M059J (cell line): ENCODE measurements around the gene SATB1. TPM values are rescaled to one million over a fixed set of nuclear protein-coding genes. Genes with fewer than 3 reads are reported as not detected.
"Not testable (repeated sequence)": the region's sequence is repeated elsewhere in the genome, so short reads cannot be mapped to it uniquely, and the experiment has no call there.

ENCODE experiments used
- DNase-seq: peaks from one replicate; pipeline ENCODE4 v3.0.0-alpha.2; 2012; ENCODE audit warnings: low read depth
- total RNA-seq: library from RNA; depleted of rRNA; stranded (reverse); fragments of >200 nt; shearing (Covaris generic); gene quantifications from 2 replicates; pipeline ENCODE4 v1.2.3, GENCODE V29; 2014

SATB1 gene
- total RNA-seq, 1 experiment from 2014 or later = 2.7 TPM

GRCh38 chr3:18351823-18352744 lies 73.1 kb downstream of the SATB1 start:
- no peak for DNase-seq

DNA sequence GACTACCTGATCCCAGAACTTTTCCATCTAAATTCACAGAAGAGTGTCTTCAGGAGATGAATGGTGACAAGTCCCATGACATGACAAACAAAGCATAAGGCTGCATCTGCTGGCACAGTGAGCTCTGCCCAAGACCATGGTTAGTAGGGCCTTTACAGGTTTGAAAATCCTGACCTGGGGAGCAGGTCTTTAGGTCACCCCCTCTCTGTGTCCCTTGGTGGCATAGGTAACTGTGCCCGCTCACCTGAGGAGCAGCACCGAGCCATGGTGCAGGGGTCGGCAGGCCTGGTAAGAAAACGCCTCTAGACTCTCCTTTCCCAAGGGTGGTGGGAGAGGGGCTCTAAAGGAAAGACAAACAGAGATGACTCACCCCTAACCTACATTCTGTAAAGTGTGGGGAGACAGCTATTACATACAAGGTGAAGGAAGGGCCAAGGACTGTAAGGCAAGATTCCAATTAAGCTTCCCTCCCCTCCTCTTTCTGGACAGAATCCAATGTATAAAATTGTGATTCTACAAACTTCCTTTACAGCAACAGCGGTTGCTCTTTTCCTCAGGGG lies 74.0 kb downstream of the SATB1 start:
- no peak for DNase-seq

- no peak for DNase-seq
Measured at GRCh38 chr3:18349197-18349798, 75.8 kb downstream of the SATB1 start.

- DNase-seq = no peak
Measured at GRCh38 chr3:18346097-18346496, 79.0 kb downstream of the SATB1 start.

DNA sequence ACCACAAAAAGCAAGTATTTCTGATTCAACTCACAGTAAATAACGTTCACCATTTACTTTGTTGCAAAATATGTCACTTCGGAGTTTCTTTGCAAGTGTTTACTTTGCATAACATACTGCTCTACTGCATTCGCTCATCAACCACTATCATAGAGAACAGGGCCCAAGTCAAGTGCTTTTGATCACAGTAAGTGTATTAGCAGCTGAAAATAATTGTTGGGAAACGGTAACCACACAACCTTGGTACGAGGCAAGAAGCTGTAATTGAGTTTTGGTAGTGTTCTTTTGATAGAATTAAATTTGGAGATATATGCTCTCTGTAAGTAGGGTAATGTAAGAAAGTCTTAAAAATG lies 80.1 kb downstream of the SATB1 start:
- DNase-seq = no peak

DNA sequence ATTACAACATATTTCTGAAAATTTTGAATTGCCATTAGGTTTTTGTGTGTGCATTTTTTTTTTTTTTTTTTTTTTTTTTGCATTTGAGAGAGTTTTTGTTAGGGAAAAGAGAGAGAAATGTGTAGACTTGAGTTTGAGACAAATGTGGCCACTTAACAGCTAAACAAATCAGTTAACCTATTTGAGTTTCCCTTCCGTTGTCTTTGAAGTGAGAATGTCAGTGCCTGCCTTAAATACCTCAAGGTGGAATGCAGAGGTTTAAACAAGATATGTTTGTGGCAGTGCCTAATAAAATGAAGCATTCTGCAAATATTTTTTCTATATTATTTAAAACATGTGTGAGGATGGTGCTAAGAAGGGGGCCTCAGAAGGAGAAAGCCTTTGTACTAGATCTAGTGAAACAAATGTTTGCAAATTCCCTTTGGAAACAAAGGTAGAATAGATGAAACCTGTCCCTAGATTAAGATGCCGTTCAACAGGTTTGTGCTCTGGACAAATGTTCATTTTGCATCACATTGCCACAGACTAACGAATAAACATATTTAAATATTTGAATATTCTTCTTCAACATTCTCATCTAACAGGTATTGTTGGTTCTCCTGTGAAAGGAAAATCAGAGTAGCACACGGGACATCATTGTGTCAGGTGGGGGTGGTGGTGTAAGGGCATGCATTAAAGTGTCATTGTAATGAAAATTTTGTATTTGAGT lies 80.7 kb downstream of the SATB1 start:
- DNase-seq = no peak

DNA sequence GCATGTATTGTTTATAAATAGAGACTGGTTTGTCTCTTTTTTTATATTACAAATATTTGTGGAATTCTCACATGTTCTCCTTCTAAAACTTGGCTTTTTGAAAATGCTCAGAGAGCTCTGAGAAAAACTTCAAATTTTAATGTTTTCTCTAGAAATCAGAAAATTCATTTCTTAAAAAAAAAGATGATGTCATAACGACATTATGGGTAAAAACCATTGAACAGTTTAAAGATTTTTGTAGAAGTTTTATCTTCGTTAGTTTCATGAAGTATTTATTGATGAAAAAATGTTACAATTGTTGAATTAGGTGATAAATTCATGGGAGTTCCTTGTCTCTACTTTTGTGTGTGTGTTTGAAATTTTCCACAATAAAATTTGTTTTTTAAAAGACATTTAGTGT lies 81.3 kb downstream of the SATB1 start:
- no peak for DNase-seq

DNA sequence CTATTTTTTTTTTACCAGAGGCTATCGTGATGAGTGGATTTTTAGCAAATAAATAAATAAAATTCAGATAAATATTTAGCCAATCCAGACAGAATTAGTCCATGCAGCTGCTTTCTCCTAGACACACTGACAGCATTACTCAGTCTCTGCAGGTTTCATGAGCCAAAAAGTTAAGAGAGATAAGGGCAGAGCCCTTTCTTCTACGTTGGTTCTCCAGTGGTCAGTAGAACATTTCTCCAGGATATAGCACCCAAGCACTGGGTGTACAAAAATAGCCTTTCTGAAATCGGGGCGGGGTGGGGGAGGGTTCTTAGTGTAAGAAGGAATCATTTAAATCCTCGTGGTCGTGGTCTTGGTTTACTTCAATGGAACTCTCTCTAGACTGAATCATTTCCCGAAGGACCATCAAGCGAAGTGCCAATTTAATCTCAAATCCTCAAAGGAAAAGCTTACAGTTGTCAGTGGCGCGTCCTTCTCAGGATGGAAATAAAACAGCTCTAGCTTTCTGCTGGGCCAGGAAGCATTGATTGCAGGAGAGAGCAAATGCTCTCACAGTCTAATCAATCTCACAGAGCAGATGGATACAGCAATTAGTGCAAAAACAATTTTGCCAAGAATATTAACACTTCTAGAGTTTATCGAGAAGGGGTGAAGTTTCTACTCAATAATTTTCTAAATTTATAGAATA lies 86.2 kb downstream of the SATB1 start:
- DNase-seq = no peak

- no peak for DNase-seq
Measured at GRCh38 chr3:18337231-18337630, 87.9 kb downstream of the SATB1 start.

DNA sequence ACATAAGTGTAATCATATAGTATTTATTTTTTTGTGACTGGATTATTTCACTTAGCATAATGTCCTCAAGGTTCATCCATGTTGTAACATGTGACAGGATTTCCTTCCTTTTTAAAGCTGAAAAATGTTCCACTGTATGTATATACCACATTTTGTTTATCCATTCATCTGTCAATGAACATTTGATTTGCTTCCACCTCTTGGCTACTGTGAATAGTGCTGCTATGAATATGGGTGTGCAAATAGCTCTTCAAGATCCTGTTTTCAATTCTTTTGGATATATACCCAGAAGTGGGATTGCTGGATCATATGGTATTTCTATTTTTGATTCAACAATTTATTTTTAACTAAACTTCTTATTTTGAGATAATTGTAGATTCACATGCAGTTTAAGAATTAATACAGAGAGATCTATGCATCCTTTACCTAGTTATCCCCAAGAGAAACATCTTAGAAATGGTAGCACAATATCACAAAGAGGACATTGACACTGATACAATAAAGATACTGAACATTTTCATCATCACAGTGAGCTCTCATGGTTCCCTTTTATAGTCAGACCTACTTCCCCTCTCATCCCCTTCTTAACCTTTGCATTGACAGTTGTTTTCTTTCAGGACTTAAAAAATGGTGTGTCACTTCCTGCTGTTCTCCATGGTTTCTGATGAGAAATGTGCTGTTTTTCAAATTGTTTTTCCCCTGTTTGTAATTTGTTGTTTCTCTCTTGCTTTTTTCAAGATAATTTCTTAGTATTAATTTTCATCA lies 90.1 kb downstream of the SATB1 start:
- peak; percentile 3 for DNase-seq

- not testable (repeated sequence) for DNase-seq
Measured at GRCh38 chr3:18330772-18331441, 94.2 kb downstream of the SATB1 start.

DNA sequence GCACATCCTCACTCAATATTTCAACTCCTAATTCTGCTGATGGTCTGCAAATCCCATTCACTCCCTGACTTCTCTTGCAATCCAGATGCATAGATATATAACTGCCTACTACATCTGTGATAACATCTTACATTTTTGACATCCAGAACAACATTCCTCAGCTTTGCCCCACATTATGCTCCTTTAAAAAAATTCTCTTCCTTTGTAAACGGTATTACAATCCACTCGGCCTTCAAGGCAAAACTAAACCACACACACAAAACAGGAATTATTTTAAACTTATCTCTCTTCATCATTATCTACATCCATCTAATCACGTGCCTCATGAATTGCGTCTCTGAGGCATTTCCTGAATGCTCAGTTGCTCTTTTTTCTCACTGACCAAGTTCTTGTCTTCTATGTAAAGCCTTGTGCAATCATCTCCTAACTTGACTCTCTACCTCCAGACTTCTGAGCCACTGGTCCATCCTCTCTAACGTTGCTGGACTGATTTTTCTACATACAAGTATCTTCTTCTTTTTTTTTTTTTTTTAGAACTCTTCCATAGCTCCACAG lies 117.0 kb downstream of the SATB1 start:
- DNase-seq = no peak

GRCh38 chr3:18307529-18307928 lies 117.6 kb downstream of the SATB1 start:
- DNase-seq = no peak

DNA sequence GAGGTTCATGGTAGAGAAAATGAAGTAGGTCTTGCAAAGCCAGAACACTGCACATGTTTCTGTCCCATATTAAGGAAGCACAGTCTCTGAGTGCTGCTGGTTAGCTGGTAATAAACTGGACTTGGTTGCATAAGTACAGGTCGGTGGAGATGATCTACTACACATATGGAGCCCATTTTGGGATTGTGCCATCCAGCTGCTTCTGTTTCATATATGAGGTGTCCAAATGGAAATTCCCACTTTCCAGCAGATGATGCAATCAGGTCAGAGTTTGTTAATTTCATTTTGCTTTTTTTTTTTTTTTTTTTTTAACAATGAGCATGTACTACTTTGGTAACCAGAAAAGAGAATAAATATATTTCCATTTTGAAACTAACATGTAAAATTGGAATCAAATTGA lies 122.6 kb downstream of the SATB1 start:
- DNase-seq = peak; percentile 4

DNA sequence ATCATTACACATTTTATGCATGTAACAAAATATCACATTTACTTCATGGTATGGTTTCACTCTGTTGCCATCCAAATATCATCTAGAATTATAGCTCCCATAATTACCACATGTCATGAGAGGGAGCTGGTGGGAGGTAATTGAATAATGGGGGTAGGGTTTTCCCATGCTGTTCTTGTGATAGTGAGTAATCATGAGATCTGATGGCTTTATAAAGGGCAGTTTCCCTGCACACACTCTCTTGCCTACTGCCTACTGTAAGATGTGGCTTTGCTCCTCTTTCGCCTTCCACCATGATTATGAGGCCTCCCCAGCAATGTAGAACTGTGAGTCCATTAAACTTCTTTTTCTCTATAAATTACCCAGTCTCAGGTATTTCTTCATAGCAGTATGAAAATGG lies 123.4 kb downstream of the SATB1 start:
- DNase-seq = no peak

- DNase-seq = no peak
Measured at GRCh38 chr3:18300916-18301315, 124.2 kb downstream of the SATB1 start.

DNA sequence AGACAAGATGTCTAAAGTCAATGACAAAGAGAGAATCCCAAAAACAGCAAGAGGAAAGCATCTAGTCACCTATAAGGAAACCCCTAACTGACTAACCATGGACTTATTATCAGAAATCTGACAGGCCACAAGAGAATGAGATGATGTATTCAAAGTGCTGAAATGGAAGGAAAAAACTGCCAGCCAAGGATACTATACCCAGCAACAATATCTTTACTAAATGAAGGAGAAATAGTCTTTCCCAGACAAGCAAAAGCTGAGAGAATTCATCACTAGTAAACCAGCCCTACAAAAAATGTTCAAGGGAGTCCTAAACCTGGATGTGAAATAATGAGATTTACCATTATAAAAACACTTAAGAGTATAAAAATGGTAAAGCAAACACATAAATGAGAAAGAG lies 128.0 kb downstream of the SATB1 start:
- no peak for DNase-seq
